DMS79 treated with DMSO at 0.1 percent for 48 hours (cell line): ENCODE data around the gene GFI1.
"Not testable (repeated sequence)": the region's sequence is repeated elsewhere in the genome, so short reads cannot be mapped to it uniquely, and the experiment has no call there.

Source experiments
- DNase-seq: peaks from one replicate; lab custom pipeline; 2025; lab: John Stamatoyannopoulos, UW

Gene GFI1

DNA sequence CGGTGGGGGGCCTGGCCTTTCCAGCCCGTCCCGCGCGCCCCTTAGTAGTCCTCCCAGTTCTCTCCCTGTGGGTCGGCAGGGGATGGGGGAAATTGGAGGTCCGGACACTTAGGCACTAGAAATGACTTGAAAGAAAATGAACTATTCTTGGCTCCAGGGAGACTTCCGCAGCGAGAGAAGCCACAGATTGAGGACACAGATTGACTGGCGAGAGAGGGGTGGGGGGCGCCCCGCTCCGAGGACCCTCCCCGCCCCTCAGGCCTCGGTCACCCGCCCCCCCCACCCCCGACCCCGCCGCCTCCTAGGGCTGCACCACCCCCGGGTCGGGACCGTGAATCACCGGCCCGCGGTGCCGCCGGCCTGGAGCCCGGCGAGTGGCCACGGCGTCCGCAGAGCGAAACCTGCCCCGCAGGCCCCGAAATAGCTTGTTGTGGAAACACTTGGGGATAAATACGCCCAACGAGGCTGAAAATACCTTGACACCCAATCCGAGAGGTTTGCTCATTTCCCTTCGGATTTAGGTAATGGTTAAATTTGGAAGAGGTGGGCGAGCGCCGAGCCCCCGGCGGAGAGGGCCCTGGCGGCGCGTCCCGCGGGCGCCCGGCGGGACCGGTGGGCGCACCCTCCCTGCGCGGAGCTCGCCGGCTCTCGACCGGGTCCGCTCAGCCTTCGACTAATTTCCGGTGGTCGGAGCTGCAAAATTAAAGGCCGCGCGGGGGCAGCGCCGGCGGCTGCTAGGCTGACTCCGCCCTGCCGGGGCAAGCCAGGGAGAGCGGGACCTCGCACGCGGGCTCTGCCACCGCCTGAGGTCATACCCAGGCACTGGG lies at the start of gene GFI1:
Gene GFI1 (minus strand): TSS at position 675 of the 827 bp plus-strand sequence. CDS start 3,438 bp downstream, outside the sequence.
- no peak for DNase-seq

DNA sequence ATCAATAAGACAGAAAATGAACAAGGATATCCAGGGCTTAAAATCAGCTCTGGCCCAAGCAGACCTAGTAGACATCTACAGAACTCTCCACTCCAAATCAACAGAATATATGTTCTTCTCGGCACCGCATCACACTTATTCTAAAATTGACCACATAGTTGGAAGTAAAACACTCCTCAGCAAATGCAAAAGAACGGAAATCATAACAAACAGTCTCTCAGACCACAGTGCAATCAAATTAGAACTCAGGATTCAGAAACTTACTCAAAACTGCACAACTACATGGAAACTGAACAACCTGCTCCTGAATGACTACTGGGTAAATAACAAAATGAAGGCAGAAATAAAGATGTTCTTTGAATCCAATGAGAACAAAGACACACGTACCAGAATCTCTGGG lies 45.6 kb upstream of the GFI1 start:
- not testable (repeated sequence) for DNase-seq

DNA sequence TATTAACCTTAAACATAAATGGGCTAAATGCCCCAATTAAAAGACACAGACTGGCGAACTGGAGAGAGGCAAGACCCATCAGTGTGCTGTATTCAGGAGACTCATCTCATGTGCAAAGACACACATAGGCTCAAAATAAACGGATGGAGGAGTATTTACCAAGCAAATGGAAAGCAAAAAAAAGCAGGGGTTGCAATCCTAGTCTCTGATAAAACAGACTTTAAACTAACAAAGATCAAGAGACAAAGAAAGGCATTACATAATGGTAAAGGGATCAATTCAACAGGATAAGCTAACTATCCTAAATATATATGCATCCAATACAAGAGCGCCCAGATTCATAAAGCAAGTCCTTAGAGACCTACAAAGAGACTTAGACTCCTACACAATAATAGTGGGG lies 45.2 kb upstream of the GFI1 start:
- DNase-seq: not testable (repeated sequence)

DNA sequence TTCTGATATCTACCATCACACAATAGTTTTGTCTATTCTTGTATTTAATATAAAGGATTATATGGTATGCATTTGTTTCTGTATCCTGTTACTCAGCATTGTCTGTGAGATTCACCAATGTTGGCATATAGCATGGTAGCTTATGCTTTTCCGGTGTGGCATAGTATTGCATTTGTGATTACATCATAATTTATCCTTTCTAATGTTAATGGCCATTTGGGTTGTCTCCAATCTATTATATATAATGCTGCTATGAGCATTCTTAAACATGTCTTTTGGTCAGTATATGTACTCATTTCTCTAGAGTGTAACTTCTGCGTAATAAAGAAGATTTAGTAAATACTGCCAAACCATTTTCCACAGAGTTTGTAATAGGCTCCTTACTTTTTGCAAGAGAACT lies 40.9 kb upstream of the GFI1 start:
- DNase-seq: no peak

DNA sequence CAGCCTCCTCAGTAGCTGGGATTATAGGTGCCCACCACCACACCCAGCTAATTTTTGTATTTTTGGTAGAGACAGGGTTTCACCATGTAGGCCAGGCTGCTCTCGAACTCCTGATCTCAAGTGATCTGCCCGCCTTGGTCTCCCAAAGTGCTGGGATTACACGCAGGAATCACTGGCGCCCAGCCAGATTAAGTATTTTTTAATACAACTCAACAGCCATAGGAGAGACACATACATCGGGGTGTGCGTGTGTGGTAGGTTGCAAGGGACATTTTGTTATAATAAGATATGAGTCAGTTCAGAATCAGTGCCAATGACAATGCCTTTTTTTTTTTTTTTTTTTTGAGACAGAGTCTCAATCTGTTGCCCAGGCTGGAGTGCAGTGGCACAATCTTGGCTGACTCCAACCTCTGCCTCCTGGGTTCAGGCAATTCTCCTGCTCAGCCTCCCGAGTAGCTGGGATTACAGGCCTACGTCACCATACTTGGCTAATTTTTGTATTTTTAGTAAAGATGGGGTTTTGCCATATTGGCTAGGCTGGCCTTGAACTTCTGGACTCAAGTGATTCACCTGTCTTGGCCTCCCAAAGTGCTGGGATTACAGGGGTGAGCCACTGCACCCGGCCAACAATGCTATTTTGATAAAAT lies 38.3 kb upstream of the GFI1 start:
- DNase-seq: not testable (repeated sequence)

DNA sequence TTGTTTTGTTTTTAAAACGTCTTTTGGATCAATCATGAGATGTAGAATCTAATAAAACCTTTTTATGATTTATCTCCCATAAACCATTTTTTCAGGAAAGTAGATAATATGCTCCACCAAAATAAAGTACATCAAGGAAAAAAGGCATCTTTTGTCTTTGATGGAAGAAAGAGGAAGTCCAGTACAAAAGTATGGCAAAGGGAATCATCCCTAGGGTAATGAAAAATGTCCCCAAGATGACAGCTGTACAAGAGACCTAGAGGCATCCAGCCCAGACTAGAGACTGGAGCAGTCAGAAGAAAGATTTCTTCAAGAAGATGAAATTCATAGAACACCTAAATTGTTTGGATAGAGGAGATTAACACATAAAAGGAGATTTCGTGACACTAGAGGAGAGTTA lies 32.3 kb upstream of the GFI1 start:
- DNase-seq: no peak

DNA sequence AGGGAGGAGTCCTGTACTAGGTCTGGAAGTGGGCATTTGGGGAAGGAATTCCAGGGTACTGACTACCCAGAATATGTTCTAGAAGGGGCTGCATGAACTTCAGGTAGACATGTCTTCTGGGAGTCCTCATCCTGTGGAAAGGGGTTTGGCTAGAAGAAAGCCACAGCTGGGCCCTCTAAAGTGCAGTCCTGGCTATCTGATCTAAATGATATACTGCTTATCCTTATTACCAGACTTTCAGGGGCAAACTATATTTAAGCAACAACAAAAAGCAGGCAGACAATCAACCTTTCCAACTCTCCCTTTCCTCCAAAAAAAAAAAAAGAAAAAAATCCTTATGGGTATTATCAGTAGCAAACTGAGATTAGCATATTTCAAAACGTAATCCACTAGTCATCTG lies 29.8 kb upstream of the GFI1 start:
- DNase-seq: no peak

DNA sequence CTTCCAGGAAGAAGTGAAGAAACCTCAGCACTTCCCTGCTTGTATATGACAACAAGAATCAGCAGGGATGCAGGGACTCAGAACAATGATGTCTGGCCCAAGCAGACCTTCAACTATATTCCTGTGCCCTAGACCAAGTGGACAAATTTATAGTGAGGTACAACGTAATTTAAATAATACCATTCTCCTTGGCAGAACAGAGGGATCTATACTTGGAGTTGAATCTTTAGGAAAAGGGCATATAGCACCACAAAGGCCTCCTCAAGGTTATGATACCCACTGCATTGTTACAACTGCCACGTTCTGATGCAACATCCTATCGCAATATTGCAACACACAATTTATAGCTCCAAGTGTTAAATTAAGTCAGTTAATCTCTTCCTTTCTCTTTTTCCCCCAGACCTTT lies 29.1 kb upstream of the GFI1 start:
- no peak for DNase-seq

DNA sequence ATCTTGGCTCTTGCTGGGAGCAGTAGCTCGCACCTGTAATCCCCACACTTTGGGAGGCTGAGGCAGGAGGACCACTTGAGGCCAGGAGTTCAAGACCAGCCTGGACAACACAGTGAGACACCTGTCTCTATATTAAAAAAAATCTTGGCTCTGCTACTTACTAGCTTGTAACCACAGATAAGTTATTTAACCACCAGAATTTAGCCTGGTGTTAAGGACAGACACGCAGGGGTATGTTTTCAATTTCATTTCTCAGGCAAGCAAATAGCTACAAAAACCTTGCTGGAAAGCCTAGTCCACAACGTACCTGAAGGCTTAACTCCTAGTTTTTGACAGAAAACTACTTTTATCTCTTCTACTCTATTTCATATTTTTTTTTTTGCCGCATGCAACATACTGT lies 24.8 kb upstream of the GFI1 start:
- no peak for DNase-seq

DNA sequence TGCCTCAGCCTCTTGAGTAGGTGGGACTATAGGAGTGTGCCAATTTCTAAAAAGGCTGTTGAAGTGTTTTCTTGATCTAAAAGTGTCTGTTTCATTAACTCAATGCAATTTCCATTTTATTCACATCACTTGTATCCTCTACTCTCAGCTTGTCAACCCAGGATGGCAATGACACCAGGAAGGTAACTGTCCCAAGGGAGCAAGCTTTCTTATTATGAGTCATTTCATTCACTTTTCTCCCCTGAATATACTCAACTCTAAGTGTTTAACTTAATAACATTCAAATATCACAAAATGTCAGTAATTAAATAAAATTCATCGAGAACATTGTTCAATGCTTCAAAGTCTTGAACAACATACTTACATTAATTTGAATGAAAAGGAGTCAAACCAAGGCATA lies 22.9 kb upstream of the GFI1 start:
- DNase-seq: no peak

DNA sequence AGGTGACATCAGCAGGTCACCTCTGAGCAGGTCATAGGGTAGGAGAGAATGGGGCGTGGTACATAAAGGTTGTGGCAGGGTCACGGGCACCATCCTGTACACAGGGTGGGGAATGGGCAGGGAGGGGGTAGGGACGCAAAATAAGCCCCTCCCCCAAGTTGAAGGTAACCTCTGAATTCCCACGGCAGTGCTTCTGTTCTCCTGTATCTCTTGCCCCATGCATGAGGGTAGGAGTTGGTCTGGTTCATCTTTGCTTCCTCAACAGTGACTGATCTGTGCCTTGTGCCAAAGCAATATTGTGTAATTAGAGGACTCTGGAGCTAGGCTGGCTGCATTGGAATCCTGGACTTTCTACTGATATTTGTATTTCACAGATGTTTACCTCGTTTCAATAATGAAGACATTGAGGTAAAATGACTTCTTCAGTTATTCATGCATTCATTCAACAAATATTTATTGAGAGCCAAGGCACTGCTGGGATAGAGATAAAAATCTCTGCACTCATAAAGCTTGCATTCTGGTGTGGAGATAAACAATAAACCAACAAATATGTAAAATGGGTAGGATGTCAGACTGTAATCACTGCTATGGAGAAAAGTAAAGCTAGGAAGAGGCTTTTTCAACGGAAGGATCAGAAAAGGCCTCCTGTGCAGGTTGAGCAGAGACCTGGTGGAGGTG lies 18.4 kb upstream of the GFI1 start:
- no peak for DNase-seq

DNA sequence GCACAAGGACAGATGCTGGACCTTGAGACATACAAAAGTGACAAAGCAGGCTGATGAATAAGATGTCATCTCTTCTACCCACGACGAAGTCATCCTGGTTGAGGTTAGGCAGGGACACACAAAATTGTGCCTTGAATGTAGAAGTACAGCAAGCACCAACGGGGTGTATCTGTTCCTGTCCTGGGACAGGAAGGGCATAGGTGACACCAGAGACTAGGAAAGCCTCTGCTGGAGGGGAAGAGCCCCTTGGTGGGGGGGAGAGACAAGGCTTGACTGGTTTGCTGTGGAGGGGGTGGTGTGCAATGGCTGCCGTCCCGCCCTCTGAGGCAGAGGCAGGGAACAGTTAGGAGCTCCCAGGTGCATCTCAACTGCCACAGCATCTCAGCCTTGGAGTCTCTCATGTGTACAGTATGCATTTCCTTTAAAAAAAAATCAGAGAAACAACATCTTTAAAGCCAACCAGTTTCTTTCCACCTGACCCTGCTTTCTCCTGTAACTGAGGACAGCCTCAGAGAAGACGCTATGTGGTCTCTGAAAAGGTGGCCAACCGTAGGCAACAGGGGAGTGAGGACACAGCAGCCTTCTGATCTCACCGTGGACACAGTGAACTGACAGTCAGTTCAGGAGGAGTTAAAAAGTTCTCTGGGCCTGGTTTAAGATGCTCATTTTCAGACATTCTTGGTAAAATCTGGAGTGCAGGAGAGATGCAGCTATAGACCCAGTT lies 17.7 kb upstream of the GFI1 start:
- DNase-seq: no peak

DNA sequence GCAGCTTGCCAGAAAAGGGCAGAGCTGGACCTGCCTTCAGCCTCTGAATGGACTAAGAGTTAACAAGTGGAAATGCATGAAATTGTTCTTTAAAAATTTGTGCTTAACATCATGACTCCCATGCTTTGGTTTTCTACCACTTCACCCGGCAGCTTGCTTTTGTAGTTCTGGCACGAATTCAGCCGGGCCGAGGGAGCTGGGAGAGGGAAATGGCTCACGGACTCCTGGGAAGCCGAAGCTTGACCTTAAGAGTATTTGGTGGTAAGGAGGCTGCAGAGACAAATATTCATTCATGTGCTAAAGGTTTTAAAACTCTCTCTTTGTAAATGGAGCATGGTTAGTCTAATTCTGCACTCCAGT lies 17.2 kb upstream of the GFI1 start:
- peak; percentile 9 for DNase-seq

DNA sequence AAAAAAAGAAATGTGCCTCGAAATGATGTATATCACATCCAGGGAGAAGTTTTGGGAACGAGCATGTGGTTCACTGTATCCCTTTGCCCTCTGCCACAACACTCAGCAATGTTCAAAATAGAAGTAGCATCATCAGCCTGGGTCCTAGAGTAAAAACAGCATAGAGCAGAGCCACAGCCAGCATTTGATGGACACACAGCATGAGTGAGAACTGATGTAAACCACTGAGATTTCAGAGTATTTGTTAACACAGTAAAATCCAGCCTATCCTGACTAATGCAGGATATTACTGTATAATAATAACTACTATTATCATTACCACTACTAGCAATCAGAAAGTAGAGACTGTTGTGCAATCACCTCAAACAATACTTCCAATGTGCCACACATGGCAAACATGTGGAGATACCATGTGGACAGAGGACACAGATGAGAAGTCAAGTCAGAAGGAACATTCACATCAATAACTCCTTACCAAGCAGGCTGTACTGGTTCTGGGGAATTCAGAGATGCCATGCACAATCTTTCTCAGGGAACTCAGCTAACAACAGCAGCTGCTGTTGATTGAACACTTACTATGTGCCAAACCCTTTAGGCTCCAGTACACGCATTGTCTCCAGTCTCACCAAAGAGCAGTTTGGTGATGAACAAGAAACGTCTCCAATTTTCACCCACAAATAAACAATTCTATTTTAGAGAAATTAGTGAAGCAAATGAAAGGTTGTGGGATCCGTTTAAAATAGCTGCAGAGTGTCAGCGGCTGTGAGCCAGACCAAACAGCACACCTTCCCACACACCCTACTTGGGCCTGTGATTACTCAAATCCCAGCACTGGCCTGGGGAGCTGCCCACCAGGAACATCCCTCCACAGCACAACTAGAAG lies 16.6 kb upstream of the GFI1 start:
- DNase-seq: no peak

DNA sequence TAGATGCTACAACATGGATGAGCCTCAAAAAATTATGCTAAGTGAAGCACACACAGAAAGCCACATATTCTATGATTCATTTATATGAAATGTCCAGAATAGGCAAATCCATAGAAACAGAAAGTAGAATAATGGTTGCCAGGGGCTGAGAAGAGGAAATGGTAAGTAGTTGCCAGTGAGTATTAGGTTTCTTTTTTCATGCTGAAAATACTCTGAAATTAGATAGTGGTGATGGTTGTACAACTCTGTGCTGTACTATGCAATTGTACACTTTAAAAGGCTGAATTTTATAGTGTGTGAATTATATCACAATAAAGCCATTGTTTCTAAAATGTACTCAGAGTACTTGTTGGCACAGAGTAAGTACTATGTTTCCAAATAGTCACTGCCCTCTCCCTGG lies 15.5 kb upstream of the GFI1 start:
- DNase-seq: no peak

DNA sequence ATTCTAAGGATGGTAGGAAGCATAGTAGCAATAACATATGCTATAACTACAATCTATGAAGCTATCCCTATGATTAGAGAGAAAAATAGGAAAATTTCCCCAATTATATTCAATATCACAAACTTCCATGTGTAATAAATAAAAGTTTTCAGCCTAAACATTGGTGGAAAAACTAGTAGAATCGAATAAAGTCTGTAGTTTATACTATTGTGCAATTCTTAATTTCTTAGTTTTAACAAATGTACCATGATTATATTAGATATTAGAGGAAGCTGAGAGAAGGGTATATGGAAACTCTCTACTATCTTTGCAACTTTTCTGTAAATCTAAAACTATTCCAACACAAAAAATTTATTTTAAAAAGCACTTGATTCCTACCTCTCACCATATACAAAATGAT lies 13.8 kb upstream of the GFI1 start:
- no peak for DNase-seq

DNA sequence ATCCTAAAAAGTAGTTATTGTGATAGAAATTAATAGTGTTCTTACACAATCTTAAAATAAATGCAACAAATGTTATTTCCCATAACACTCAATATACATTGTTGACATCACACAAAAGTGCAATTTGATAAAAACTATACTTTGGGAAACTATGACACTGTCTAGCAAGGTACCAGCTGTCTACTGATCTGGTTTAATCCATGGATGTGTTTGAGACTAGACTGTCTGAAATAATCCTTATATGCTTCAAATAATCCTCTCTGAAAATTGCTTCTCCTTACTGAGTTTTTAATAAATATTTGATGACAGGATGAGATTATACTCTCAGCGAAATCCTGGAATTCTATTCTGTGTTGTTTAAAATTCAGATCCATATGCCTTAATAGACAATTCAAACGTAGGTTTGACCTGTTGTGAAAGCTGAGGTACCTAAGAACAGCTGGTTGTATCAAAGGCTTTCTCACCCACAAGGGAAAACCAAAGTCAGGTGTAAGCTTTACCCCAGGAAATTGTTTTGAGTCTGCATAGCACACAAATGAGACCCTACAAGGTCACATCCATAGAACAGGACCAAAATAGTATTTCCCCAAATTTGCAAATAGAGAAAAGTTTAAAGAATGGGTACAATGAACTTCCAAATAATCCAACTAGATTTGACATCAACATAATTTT lies 8.8 kb upstream of the GFI1 start:
- no peak for DNase-seq

DNA sequence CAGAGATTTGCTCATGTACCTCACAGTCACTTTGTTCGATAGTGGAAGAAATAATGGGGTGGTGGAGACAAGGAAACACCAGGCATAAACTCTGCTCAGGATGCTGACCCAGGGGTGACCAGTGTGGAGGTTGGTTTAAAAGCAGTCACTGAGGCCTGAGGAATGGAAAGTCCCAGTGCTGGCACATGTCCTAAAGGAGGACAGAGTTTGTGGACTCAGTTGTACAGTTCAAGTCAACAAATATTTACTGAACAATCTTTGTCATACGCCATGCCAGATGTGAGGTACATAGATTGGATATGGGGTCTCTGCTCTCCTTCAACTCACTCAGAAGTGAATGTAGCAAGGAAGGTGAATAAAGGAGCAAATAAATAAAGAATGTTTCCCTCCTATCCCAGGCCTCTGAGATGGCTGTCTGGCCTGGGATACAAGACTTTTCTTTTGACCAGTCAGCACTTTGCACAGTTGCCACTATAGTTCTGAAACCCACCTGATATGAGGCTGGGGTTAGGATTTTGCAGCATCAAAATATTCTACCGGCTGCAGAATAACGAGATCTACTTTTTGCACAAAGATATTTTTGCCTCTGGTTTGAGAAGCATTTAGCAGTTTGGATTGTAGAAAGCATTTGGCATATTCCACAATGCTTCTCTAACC lies 7.9 kb upstream of the GFI1 start:
- no peak for DNase-seq

DNA sequence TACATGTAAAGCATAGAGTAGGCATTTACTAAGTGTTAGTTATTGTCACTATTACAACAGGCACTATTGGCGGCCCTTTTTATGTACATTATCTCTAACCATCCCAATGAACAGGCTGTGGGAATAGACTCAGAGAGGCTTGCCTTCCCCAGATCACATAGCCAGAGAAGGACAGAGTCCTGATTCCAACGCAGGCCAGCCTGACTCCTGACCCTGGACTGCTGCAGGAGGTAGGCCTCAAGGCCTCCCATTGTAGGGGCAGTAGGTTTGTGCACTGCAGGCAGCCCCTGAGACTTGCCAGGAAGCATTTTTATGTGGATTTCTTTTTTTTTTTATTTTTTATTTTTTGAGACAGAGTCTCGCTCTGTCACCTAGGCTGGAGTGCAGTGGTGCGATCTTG lies 6.4 kb upstream of the GFI1 start:
- no peak for DNase-seq

DNA sequence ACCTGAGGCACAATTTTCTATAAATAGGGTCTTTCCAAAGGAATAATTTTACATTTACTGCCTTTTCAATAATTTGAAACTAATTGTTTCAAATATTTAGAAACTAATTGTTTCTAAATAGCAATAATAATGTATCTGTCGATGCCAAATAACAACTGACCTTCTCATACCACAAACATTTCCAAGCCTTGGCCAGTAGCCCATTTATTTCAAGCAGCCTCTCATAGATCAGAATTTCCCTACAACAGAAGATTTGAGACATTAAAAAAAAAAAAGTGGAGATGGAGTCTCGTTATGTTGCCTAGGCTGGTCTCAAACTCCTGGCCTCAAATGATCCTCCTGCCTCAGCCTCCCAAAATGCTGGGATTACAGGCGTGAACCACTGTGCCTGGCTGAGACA lies 2.1 kb upstream of the GFI1 start:
- DNase-seq: no peak
